Stimulated activated CD8-positive, alpha-beta memory T cell treated with anti-CD3 and anti-CD28 coated beads, Interleukin-15, amount 100 ng/mL, for 24 hours (primary cell): ENCODE measurements around the gene THYN1.
"Not testable (repeated sequence)": the region's sequence is repeated elsewhere in the genome, so short reads cannot be mapped to it uniquely, and the experiment has no call there.

Experiments used
- DNase-seq: peaks from one replicate; pipeline ENCODE4 v3.0.0-alpha.2; 2020; ENCODE audit warnings: low read depth

THYN1 gene

GRCh38 chr11:134275188-134275533, 22.0 kb upstream of the THYN1 start:
- DNase-seq: no peak

- DNase-seq: no peak
Observed at GRCh38 chr11:134273317-134273712, 20.2 kb upstream of the THYN1 start.

GRCh38 chr11:134272381-134273316, 19.5 kb upstream of the THYN1 start:
- no peak for DNase-seq

- no peak for DNase-seq
Observed at GRCh38 chr11:134271978-134272377, 18.8 kb upstream of the THYN1 start.

GRCh38 chr11:134270250-134270714, 17.1 kb upstream of the THYN1 start:
- no peak for DNase-seq

- no peak for DNase-seq
Observed at GRCh38 chr11:134267966-134268365, 14.8 kb upstream of the THYN1 start.

GRCh38 chr11:134267461-134267860, 14.3 kb upstream of the THYN1 start:
- DNase-seq: no peak

- DNase-seq: no peak
Observed at GRCh38 chr11:134266841-134267251, 13.7 kb upstream of the THYN1 start.

GRCh38 chr11:134266440-134266839, 13.3 kb upstream of the THYN1 start:
- DNase-seq: no peak

- no peak for DNase-seq
Observed at GRCh38 chr11:134264966-134265764, 12.0 kb upstream of the THYN1 start.

GRCh38 chr11:134261626-134262488, 8.7 kb upstream of the THYN1 start:
- DNase-seq: no peak

GRCh38 chr11:134260983-134261382, 7.8 kb upstream of the THYN1 start:
- DNase-seq: no peak

GRCh38 chr11:134260503-134260902, 7.4 kb upstream of the THYN1 start:
- no peak for DNase-seq

- DNase-seq: no peak
Observed at GRCh38 chr11:134258577-134258976, 5.4 kb upstream of the THYN1 start.

GRCh38 chr11:134257101-134257500, 3.9 kb upstream of the THYN1 start:
- no peak for DNase-seq

GRCh38 chr11:134255184-134255561, 2.0 kb upstream of the THYN1 start:
- not testable (repeated sequence) for DNase-seq

GRCh38 chr11:134254433-134255183, 1.5 kb upstream of the THYN1 start:
- DNase-seq: no peak

- peak; percentile 13 for DNase-seq
Observed at GRCh38 chr11:134252346-134253187, 585 bp downstream of the THYN1 start.

GRCh38 chr11:134250675-134251074, 2.5 kb downstream of the THYN1 start:
- DNase-seq: no peak

GRCh38 chr11:134250246-134250645, 2.9 kb downstream of the THYN1 start:
- no peak for DNase-seq
